LHCN-M2 (cell line): ENCODE measurements around the gene BNC2. TPM values are rescaled to one million over a fixed set of nuclear protein-coding genes. Genes with fewer than 3 reads are reported as not detected.

Experiments
- DNase-seq: peaks from one replicate; pipeline ENCODE4 v3.0.0-alpha.2; 2012; ENCODE audit warnings: low read depth
- total RNA-seq: library from RNA; depleted of rRNA; stranded (reverse); fragments of >200 nt; gene quantifications from 2 replicates; pipeline ENCODE4 v1.2.3, GENCODE V29; 2014

The BNC2 gene
- total RNA-seq, 1 experiment from 2014 or later: 23.8 TPM

DNA sequence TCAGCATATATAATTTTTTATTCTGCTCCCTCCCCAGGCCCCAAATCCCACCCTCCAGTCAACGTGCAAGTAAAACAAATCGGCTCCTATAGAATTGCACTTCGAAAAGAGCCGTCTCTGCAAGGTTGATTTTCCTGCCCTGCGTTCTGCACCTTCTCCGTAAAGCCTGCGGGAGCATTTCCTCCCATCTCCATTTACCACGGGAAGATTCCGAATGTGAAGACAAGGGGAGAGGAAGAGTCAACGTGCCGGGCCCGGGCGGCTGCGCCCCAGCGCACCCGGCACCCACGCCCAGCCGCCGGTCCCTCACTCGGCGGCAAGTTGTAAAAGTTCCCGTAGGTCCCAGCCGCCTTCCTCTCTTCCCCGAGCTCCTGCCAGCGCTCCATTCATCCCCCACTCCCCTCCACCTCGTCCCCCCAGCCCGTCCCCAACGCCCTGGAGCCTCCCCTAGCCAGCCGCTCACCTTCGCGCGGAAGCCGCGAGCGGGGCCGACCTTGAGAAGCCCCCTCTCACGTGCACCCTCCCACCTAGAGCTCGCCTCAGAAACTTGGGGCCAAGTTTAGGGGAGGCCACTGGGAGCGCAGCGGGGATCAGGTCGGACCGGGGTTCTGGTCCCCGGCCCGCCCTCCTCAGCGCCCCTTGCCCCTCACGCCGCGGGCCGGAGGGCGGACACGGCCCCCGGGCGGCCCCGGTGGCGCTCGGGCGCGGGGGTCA lies 431 bp downstream of the BNC2 start:
- peak; percentile 26 for DNase-seq

DNA sequence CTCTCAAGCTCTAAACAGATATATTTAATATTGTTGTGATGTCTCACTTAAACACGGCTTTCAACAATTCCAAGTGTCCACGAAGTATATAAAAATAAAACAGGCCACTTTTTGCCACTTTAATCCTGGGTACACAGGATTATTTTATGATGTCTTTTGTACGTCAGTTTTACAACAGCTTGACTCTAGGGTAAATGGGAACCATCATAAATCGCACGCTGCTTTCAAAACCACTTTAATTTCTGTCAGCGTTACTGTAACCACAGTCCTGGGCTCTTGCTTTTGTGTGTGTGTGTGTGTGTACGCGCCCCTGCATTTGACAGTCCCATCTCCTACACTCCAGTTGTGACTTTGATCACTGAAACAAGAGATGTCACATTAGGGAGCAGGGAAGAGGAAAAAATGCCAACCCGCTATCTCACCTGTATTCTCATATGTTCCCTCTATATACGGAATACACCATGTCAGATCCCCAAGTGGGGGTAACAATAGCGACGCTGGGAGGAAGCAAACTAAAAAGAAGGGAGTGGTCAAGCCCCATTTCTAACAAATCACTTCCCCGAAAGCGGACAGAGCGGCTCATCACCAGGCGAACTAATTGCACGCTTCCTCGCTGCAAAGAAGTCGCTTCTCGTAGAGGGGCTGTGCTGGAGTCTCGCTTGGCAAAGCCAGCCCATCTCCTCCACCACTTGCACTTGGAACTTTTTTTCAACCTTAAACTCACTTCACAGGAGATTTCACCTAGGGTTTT lies 1.2 kb downstream of the BNC2 start:
- DNase-seq: peak; percentile 72

- DNase-seq: peak; percentile 39
Observed at GRCh38 chr9:16868701-16869100, 1.8 kb downstream of the BNC2 start.

GRCh38 chr9:16867576-16868311 lies 2.7 kb downstream of the BNC2 start:
- peak; percentile 80 for DNase-seq

DNA sequence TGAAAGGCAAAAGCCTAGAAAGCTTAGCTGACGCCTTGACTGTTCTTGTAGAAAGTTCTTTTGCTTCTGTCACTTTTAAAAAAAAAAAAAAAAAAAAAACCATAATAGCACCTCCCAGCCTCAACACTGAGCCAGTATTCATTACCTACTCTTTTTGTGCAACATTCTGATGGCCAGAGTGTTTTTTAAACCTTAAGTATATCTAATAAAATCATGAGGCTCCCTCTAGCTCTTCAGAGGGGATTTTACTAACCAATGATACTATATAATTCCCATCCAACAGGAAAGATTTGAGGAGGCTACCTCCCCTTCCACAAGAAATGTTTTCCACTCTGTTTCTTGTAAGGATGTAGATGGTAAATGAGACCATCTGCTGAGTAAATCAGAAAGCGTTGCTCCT lies 3.9 kb downstream of the BNC2 start:
- DNase-seq: peak; percentile 63

GRCh38 chr9:16864649-16865434 lies 5.6 kb downstream of the BNC2 start:
- peak; percentile 57 for DNase-seq

- no peak for DNase-seq
Observed at GRCh38 chr9:16848179-16848578, 22.3 kb downstream of the BNC2 start.

- no peak for DNase-seq
Observed at GRCh38 chr9:16846986-16847385, 23.5 kb downstream of the BNC2 start.

DNA sequence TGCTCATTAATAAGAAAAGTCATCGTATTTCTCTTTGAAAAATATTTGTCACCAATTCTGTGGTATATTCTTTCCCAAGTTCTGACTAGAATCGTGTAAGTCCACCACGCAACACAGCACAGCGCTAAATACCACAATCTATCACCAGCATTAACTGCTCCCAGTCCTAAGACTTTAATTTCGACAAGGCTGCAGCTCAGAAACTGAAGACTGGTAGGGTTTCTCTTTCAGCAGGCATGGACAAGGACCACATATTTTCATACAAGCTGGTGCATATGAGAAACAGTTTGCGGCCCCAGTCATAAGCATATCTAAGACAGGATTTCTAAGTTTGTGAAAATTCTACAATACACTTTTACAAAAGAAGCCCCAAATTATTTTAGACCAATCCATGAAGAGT lies 24.1 kb downstream of the BNC2 start:
- DNase-seq: no peak

DNA sequence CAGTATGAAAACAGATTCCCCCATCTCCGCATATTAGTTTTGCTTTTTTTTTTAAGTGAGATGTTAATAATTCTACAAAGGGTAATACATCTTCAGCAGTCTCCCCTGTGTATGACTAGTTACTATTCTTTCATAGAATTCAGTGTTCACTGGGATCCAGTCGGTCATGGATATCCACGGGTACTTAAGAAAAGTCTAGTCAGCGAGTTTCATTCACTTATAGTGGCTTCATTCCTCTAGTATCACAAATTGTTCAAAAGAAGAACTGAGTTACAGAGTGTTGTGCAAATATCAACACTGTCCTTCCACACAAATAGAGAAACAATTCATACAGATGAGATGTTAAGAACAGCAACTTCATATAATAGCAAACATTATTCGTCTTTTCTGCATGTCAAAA lies 35.7 kb downstream of the BNC2 start:
- DNase-seq: no peak

DNA sequence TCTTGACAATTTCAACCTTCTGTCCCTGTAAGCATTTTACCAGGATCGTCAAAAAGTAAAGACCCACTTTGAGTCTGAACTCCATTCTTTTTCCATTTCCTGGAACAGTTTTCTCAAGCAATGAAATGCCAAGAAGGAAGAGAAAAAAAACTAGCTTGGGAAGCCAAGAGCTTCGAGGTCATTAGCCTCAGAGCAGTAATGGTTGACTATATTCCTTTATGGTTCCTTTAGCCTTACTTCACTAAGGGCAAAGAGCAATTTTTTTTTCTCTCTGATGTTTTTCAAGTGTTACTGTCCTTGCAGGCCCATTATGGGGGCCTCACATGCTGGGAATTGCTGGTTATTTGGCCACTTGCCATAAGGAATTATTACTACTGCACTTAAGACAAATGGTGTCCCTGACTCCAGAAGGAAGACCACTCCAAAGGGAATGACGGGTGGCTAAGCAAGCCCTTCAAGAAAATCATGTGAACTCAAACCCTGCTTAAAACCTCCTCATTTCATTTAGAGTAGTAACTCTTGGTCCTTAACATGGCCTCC lies 37.1 kb downstream of the BNC2 start:
- DNase-seq: no peak

DNA sequence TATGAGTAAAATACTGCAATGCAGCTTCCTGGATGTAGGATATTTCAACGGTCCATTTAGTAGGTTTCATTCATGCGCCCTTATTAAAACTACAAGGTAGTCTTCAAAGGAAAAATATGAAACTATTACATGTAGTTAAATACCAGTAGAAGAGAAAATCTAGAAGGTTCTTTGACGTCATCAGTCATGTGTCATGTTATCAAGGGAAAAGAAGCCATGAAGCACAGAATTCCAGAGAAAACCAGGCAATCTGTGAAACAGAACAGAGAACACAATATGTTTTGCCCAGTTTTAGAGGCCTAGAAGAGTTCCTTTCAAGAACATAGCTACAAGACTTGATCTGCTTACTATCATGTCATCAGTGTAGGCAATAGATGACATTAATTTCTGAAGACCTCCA lies 38.4 kb downstream of the BNC2 start:
- DNase-seq: no peak

DNA sequence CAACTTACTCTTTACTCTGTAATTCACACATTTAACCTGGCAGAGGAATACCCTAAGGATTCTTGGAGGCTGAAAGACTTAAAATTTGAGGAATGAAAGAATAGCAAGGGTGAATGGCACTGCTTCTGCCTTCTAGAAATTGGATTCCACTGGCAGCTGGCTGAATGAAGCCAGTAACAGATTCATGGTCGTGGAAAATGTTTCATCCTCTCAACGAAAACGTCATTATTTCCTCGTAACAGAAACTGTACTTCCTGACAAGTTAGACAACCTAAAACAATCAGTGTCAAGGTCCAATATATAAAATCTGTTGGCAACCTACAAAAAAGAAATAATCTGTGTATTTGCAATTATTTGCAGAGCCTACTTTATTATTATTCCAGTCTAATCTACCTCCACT lies 39.7 kb downstream of the BNC2 start:
- peak; percentile 58 for DNase-seq

DNA sequence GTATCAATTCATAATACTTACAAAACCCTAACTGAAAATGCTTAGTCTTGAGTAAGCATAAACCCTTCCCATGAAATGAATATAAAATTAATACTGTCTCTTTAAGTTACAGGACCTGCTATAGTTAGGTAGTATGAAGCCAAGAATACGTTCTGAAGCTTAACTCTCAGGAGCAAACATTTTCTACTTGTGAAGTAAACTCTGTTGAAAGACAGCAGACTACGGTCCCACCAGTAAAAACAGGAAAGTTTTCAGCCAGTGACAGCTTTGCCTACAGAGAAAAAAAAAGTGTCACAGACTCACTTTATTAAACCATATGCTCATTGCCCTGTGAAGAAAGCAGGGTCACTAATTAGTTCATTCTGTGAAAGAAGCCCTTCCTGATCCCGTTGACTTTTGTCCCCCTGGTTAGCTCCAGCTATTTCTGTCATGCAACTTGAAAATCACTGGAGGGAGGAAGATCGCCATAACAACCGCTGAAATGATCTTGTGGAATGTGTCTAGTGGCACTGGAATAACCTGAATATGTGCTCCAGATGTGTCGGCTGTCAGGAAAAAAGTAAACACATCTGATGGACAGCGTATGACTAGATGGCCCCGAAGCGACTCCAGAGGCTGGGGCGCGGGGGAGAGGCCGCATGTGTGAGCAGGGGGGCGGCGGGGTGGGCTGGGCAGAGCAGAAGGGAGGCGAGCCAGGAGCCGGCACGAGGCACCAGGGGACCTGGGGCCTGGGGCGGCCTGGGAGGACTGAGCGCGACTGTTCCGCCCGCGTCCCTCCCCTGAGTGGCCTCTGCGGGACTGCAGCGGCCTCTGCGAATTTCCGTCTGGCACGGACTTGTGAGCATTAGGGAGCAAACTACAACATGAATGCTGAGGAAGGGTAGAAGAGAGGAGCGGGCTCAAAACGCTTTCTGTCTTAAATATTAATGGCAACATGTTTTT lies 41.9 kb downstream of the BNC2 start:
- peak; percentile 48 for DNase-seq

DNA sequence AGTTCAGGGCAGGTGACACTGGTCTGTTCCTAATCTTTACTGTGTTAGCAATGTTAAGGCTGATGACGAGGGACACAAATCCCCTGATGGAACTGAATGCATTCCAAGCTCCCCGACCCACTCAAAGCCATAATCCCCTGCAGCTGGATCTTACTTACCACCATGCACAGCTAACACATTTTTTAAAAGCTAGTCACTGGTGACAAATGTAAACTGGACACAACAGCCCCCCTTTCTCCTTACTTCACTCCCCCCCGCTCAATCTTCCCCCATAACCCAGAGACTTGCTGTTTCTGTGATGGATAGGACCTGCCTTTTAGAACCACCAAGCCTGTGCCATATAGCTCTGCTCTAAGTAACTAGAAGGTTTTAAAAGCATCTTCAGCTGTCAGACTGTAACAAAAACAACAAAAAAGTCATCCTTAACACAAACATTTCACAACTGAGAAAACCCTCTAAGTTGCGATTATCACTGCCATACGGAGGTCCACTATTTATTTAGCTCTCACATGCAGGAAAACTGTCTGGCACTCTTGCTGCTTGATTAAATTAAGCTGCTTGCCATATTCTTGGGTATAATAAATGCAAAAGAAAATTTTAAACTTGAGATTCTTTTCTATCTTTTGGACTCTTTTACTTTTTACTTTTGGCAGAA lies 44.4 kb downstream of the BNC2 start:
- peak; percentile 93 for DNase-seq

DNA sequence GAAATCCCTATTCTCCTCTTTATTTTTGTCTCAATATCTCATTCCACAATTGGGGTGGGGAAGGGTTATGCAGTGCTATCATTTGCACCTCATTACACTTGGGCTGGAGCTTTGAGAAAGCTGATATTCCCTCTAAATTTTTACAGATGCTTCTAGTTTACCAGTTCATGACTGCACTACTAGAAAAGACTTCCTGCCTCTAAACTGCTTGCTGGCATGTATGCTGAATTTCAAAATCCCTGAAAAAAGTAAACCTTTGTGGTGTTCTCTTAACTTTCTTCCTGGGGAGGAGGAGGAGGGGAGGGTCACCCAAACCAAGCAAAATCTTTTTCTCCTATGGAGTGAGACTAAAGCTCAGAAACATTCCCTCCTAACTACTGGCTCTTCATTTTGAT lies 45.1 kb downstream of the BNC2 start:
- DNase-seq: peak; percentile 48

DNA sequence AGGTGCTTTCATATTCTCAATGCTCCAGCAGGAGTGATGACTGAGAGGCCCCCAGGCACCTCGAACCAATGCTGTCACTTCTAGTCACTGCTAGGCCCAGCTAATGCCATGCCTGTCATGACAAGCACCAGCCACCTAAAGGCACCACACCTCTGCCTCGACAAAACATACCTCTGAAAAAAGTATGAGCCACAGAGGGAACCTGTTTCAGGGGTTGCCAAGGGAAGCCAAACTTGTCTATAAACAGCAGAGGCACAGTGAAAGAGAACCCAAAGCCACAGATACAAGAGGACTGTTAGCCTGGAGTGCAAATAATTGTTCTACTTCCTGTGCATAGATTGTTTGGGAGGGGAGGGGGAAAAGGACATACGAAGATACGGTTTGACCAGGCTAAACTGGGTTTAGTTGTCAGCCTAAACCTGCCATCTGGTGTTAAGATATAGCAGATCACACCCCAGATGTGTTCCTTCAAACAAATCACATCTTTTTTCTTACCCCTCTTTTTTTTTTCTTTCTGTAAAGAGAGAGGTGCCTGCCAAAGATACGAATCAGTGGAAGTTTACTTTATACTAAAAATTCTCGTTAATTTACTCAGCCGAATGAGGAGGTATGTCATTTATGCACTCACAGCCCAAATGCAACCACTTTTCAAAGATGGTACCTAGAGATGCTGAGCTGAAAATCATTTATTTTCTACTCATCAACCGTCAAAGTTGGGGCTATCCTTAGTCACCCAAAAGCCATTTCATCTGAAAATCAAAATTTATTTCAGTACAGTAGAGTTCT lies 45.7 kb downstream of the BNC2 start:
- peak; percentile 54 for DNase-seq

GRCh38 chr9:16823906-16824305 lies 46.6 kb downstream of the BNC2 start:
- no peak for DNase-seq

GRCh38 chr9:16821344-16821743 lies 49.1 kb downstream of the BNC2 start:
- DNase-seq: no peak
